ENCODE results near the gene FRY. TPM values are rescaled to one million over a fixed set of nuclear protein-coding genes. Genes with fewer than 3 reads are reported as not detected.

FRY gene
- total RNA-seq, 2 experiments from 2014 or later, result 0.52 to 0.58 TPM

DNA sequence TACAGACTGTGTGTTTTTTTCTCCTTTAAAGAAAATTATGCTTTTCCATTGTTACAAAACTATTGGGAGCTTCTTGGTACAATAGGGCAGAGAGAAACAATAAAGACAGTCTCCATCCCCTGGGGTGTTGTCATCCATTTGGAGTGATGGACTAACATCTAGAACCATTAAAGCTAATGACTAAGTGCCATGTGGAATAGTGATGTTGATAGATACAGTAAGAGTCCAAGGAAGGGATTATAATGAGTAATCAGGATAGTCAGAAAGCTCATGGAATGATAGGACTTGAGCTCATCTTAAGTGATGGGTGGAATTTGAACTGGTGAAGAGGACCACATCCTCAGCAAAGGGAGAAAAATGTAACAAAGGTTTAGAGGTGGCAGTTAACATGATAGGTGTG, 24.1 kb upstream of the FRY start:
- H3K36me3 Mint-ChIP-seq, result no peaks in the 10 kb centered on the region
- DNase-seq, result no peak
- no peak overlapping the region for H3K4me3 Mint-ChIP-seq
- H3K27me3 Mint-ChIP-seq, result peaks cover 11% of the 10 kb centered on the region
- H3K27ac Mint-ChIP-seq, result no peak overlapping the region
- no peaks in the 10 kb centered on the region for H3K4me1 Mint-ChIP-seq
- no peaks in the 10 kb centered on the region for H3K9me3 Mint-ChIP-seq

GRCh38 chr13:32008518-32009175, 22.9 kb upstream of the FRY start:
- H3K4me3 Mint-ChIP-seq, result no peak overlapping the region
- H3K27me3 Mint-ChIP-seq, result peaks cover 11% of the 10 kb centered on the region
- H3K27ac Mint-ChIP-seq, result no peak overlapping the region
- H3K4me1 Mint-ChIP-seq, result no peaks in the 10 kb centered on the region
- H3K9me3 Mint-ChIP-seq, result no peaks in the 10 kb centered on the region
- DNase-seq, result no peak
- no peaks in the 10 kb centered on the region for H3K36me3 Mint-ChIP-seq

- no peaks in the 10 kb centered on the region for H3K4me1 Mint-ChIP-seq
- peaks cover 11% of the 10 kb centered on the region for H3K27me3 Mint-ChIP-seq
- DNase-seq, result no peak
- H3K9me3 Mint-ChIP-seq, result no peaks in the 10 kb centered on the region
- H3K36me3 Mint-ChIP-seq, result no peaks in the 10 kb centered on the region
- no peak overlapping the region for H3K4me3 Mint-ChIP-seq
- no peak overlapping the region for H3K27ac Mint-ChIP-seq
These were observed 22.2 kb upstream of the FRY start for GRCh38 chr13:32009362-32009761.

DNA sequence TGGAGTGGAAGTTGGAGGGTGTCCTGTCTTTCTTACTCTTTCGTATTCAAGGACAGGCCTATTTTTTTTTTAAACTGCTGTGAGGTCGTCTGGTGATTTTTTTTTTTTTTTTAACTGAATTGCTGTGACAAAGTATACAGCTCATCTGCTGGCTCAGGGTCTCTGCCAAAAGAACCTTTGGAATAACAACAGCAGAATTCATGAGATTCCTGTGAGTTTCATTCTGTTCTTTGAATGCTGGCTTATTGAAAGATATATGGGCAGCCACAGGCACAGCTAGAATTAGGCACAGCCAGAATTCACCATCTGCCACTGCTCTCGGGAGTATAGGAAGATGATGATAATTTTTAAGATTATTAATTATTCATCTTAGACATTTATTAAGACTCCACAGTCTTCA, 21.4 kb upstream of the FRY start:
- Mint-ChIP-seq H3K4me1 (no peaks in the 10 kb centered on the region), H3K9me3 (no peaks in the 10 kb centered on the region), H3K36me3 (no peaks in the 10 kb centered on the region), H3K27ac (no peak overlapping the region), H3K27me3 (peaks cover 11% of the 10 kb centered on the region), H3K4me3 (no peak overlapping the region)
- DNase-seq, result no peak

GRCh38 chr13:32011971-32012370, 19.6 kb upstream of the FRY start:
- Mint-ChIP-seq H3K4me1 (no peaks in the 10 kb centered on the region), H3K27ac (no peak overlapping the region), H3K9me3 (no peaks in the 10 kb centered on the region), H3K4me3 (no peak overlapping the region), H3K27me3 (peaks cover 11% of the 10 kb centered on the region), H3K36me3 (no peaks in the 10 kb centered on the region)
- DNase-seq, result no peak

- Mint-ChIP-seq H3K36me3 (no peaks in the 10 kb centered on the region), H3K27me3 (peaks cover 11% of the 10 kb centered on the region), H3K4me3 (no peak overlapping the region), H3K4me1 (no peaks in the 10 kb centered on the region), H3K9me3 (no peaks in the 10 kb centered on the region), H3K27ac (no peak overlapping the region)
- no peak for DNase-seq
These were observed 18.4 kb upstream of the FRY start for GRCh38 chr13:32013181-32013580.

DNA sequence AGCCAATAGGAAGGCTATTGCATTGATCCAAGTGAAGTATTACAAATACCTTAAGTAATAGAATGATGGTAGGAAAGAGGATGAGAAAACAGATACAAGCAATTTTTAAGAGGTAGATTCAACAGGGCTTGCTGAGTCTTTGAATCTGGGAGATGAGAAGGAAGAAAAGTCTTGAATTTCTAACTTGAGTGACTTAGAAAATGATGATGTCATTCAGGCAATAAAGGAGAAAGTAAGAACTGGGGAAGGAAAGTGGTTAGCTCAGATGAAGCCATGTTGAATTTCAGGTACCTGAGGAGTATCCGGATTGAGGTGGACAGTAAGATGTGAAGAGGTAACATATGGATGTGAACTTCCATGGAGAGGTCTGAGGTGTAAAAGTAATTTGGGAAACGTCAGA, 15.5 kb upstream of the FRY start:
- Mint-ChIP-seq H3K9me3 (no peaks in the 10 kb centered on the region), H3K4me1 (no peaks in the 10 kb centered on the region), H3K4me3 (no peak overlapping the region), H3K27ac (no peak overlapping the region), H3K36me3 (no peaks in the 10 kb centered on the region), H3K27me3 (peaks cover 6% of the 10 kb centered on the region)
- DNase-seq, result no peak

- no peak for DNase-seq
- H3K4me1 Mint-ChIP-seq, result no peaks in the 10 kb centered on the region
- no peaks in the 10 kb centered on the region for H3K36me3 Mint-ChIP-seq
- no peaks in the 10 kb centered on the region for H3K9me3 Mint-ChIP-seq
- H3K27me3 Mint-ChIP-seq, result peaks cover 1% of the 10 kb centered on the region
- no peak overlapping the region for H3K4me3 Mint-ChIP-seq
- H3K27ac Mint-ChIP-seq, result no peak overlapping the region
These were observed 14.9 kb upstream of the FRY start for GRCh38 chr13:32016631-32017030.

DNA sequence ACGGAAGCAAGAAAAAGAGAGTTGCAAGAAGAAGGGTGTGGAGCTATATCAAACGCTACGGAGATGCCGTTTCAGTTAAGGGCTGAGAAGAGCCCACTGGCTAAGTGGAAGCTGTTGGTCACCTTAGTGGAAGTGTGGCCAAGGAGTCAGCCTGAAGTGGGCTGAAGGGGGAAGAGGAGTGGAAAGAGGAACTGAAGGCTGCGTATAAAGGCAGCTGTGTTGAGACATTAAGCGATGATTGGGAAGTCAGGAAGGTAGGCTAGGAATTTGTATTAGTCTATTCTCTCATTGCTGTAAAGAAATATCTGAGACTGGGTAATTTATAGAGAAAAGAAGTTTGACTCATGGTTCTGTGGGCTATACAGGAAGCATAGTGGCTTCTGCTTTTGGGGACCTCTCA, 14.1 kb upstream of the FRY start:
- H3K4me1 Mint-ChIP-seq, result no peaks in the 10 kb centered on the region
- H3K27ac Mint-ChIP-seq, result no peak overlapping the region
- no peak for DNase-seq
- no peaks in the 10 kb centered on the region for H3K9me3 Mint-ChIP-seq
- H3K4me3 Mint-ChIP-seq, result no peak overlapping the region
- H3K27me3 Mint-ChIP-seq, result no peaks in the 10 kb centered on the region
- H3K36me3 Mint-ChIP-seq, result no peaks in the 10 kb centered on the region

DNA sequence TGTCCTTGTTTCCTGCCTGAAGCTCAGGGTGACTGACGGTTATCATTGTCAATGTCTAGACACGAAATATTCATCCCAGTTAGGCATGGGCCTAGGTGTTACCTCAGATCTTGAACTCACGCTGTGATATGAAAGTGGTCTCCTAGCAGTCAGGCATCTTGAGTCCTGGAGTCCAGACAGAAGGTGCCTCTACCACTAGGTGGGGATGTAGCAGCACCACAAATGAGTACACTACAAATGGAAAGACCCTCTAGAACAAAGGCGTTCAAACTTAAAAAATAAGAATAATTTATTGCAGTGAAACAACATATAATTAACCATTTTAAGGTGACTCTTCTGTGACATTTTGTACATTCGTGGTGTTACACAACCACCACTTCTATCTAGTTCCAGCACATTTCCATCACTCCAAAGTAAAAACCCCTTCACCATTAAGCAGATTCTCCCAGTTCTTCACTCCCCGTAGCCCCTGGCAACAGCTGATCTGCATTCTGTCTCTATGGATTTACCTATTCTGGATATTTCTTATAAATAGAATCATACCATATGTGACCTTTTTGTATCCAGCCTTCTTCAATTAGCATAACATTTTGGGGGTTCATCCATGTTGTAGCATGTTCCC, 11.9 kb upstream of the FRY start:
- DNase-seq, result peak; percentile 15
- no peaks in the 10 kb centered on the region for H3K27me3 Mint-ChIP-seq
- no peak overlapping the region for H3K27ac Mint-ChIP-seq
- H3K36me3 Mint-ChIP-seq, result no peaks in the 10 kb centered on the region
- H3K4me1 Mint-ChIP-seq, result no peaks in the 10 kb centered on the region
- H3K4me3 Mint-ChIP-seq, result no peak overlapping the region
- H3K9me3 Mint-ChIP-seq, result no peaks in the 10 kb centered on the region

- Mint-ChIP-seq H3K9me3 (no peaks in the 10 kb centered on the region), H3K27ac (no peak overlapping the region), H3K4me1 (no peaks in the 10 kb centered on the region), H3K4me3 (no peak overlapping the region), H3K36me3 (no peaks in the 10 kb centered on the region), H3K27me3 (no peaks in the 10 kb centered on the region)
- DNase-seq, result no peak
These were observed 9.8 kb upstream of the FRY start for GRCh38 chr13:32021785-32022184.

- Mint-ChIP-seq H3K27me3 (no peaks in the 10 kb centered on the region), H3K9me3 (no peaks in the 10 kb centered on the region), H3K36me3 (no peaks in the 10 kb centered on the region), H3K4me1 (no peaks in the 10 kb centered on the region), H3K27ac (no peak overlapping the region), H3K4me3 (no peak overlapping the region)
- DNase-seq, result no peak
These were observed 9.3 kb upstream of the FRY start for GRCh38 chr13:32022311-32022710.

DNA sequence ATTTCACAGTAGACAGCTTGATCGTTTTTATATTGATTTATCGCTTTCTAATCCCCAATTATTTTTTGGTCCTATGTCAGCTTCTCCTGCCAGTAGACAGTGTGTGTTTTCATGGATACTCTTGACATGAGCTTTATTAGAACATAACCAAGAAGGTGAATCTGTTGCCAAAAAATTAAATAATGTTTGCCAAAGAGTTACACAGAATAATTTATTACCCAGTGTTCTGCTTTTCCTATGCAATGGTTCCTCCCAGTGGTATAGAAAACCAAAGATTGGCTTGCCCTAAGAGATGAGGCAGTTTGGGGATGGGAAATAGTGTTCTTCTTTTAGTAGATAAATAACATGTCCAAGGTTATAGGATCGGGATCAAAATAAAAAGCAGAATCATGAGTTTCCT, 8.5 kb upstream of the FRY start:
- no peak for DNase-seq
- H3K9me3 Mint-ChIP-seq, result no peaks in the 10 kb centered on the region
- no peaks in the 10 kb centered on the region for H3K36me3 Mint-ChIP-seq
- no peak overlapping the region for H3K4me3 Mint-ChIP-seq
- no peaks in the 10 kb centered on the region for H3K4me1 Mint-ChIP-seq
- H3K27ac Mint-ChIP-seq, result no peak overlapping the region
- H3K27me3 Mint-ChIP-seq, result no peaks in the 10 kb centered on the region

- DNase-seq, result no peak
- Mint-ChIP-seq H3K36me3 (no peaks in the 10 kb centered on the region), H3K27ac (no peak overlapping the region), H3K9me3 (no peaks in the 10 kb centered on the region), H3K4me3 (no peak overlapping the region), H3K4me1 (no peaks in the 10 kb centered on the region), H3K27me3 (no peaks in the 10 kb centered on the region)
These were observed 7.9 kb upstream of the FRY start for GRCh38 chr13:32023698-32024097.

- no peak for DNase-seq
- H3K27me3 Mint-ChIP-seq, result no peaks in the 10 kb centered on the region
- no peak overlapping the region for H3K4me3 Mint-ChIP-seq
- H3K36me3 Mint-ChIP-seq, result no peaks in the 10 kb centered on the region
- H3K9me3 Mint-ChIP-seq, result no peaks in the 10 kb centered on the region
- H3K27ac Mint-ChIP-seq, result no peak overlapping the region
- no peaks in the 10 kb centered on the region for H3K4me1 Mint-ChIP-seq
These were observed 6.8 kb upstream of the FRY start for GRCh38 chr13:32024750-32025149.

DNA sequence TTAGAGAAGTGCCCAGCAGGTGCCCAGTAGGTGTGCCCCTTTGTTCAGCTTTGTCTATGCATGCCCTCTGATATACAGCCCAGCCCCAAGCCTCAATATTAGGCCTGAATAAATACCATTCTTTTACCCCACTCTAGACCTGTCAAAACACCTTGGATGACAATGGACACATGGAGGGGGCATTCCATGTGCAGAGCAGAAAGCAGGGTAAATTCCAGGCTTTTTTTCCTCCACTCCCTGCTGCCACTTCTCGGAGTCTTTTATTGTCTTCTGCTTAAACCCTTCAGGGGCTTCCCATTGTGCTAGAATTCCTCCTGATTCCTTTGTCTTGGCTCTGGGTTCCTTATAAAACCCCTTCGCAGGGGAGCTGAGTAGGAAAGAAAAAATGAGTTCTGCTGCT, 5.8 kb upstream of the FRY start:
- Mint-ChIP-seq H3K4me3 (no peak overlapping the region), H3K27ac (no peak overlapping the region), H3K27me3 (peaks cover 7% of the 10 kb centered on the region), H3K4me1 (peaks cover 2% of the 10 kb centered on the region), H3K36me3 (no peaks in the 10 kb centered on the region), H3K9me3 (no peaks in the 10 kb centered on the region)
- DNase-seq, result no peak
